ENCODE results near the gene LRCOL1.

LRCOL1 gene

DNA sequence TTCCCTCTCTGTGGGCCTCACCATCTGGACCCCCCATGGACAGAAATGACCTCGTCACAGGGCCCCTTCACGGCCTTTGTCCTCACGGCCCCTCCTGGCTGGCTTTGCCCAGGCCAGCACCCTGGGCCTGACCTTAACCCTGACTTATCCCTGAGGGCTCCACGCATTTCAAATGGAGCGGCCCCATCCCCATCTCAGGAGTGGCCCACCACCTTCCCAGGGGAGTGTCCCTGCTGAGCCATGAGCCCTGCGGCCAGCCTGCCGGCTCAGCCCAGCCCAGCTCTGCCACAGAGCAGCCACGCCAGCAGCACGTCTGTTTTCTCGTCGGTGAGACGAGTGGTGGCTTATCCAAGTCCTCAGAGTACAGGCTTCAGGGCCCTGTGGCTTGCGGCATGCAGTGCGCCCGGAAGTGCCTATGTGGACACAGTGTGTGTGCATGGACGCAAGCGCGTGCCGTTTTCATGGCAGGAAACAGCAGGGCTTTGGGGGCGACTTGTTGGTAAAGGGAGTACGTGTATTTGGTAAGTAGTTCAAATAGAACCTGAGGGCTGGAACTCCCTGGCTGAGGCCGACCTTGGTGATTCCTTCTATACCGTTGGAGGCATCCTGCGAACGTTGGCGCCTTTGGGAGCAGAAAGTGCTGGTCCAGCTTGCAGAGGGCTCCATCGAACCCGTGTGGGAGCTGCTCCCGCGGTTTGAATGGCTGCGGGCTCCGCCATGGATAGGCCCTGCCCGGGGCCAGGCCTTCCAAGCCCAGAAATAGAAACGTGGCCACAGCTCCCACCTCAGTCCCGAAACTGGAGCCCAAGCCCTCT is 52.1 kb downstream of the LRCOL1 start:
- no peak overlapping the region for H3K27ac ChIP-seq
- no peak overlapping the region for H3K4me3 ChIP-seq

DNA sequence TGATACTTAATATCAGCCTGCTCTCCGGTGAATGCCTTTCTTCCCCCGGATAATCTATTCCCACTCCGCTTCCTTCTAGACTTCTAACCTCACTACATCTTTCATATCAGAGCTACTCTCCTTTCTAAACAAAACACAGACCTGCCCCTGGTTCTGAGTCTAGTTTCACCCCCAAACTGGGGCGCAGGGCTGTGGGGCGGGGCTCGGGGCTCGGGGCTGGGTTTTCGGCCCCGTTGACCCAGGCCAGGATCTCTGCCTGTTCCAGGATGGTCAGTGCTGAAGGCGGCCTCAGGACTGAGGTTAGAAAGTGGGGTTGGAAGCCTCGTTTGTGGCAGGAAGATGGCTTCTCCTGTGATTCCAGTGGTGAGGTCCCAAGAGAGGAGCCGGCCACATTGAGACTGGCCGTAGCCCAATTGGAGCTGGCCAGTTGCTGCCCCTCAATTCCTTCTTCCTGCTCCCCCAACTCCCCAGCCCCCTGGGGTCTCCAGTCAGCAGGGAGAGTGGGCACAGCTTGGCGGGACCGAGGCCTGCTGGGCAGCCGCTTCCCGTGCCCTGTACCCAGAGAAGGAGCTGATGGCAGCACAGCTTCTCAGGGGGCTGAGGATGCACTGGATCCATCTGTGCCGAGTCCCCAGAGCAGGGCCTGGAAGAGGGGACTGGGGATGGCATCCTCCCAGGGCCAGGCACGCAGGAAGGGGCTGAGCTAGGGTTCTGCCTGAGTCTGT is 52.9 kb downstream of the LRCOL1 start:
- no peak overlapping the region for H3K4me3 ChIP-seq
- no peak overlapping the region for H3K27ac ChIP-seq

DNA sequence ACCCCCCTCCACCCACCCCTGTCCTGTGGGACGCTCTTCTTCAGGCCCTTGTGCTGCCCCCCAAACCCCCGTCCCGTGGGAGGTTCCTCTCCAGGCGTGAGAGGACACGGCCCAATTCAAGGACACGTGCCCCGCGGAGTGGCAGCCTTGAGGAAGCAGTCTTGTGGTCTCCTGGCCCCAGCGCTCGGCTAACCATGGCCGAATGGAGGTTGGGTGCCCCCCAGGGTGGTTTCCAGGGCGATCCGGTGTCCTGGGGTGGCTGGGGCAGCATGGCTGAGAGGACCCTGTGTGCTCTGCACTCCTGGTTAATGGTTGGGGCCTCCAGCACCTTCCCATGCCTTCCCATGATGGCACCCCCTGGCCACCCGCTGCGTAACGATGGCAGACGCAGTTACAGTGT is 53.6 kb downstream of the LRCOL1 start:
- no peak overlapping the region for H3K27ac ChIP-seq
- H3K4me3 ChIP-seq = no peak overlapping the region

DNA sequence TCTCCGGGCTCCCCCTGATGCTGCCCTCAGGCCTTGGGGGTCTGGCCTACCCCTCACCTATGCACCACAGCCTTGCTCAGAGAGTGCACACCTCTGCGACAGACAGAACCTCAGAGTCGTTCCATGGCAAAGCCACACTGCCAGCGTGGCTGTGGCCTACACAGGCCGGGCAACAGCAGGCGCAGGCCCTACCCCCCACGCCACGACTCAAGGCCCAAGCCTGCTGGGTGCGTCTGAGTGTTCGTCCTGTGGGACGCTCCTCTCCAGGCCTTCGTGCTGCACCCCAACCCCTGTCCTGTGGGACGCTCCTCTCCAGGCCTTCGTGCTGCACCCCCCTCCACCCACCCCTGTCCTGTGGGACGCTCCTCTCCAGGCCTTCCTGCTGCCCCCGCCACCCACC is 54.2 kb downstream of the LRCOL1 start:
- Histone ChIP-seq H3K27ac (no peak overlapping the region), H3K4me3 (no peak overlapping the region)

DNA sequence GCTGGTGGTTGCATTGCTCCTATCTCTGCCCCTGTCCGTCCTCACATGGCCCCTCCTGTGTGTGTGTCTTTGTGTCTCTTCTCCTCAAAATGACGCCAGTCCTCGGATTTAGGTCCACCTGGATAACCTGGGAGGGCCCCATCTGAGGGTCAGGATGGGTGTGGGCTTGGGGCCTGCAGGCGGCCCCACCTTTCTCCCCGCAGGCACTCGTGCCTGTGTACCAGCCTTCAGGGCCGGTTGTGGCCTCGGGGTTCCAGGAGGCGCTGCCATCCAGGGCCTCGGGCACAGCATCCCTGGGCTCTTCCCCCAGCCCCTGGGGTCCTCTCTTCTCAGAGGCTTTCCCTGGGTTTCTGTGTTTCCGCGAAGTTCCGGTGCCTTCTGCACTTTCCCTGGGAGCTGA is 54.7 kb downstream of the LRCOL1 start:
- Histone ChIP-seq H3K4me3 (no peak overlapping the region), H3K27ac (no peak overlapping the region)

DNA sequence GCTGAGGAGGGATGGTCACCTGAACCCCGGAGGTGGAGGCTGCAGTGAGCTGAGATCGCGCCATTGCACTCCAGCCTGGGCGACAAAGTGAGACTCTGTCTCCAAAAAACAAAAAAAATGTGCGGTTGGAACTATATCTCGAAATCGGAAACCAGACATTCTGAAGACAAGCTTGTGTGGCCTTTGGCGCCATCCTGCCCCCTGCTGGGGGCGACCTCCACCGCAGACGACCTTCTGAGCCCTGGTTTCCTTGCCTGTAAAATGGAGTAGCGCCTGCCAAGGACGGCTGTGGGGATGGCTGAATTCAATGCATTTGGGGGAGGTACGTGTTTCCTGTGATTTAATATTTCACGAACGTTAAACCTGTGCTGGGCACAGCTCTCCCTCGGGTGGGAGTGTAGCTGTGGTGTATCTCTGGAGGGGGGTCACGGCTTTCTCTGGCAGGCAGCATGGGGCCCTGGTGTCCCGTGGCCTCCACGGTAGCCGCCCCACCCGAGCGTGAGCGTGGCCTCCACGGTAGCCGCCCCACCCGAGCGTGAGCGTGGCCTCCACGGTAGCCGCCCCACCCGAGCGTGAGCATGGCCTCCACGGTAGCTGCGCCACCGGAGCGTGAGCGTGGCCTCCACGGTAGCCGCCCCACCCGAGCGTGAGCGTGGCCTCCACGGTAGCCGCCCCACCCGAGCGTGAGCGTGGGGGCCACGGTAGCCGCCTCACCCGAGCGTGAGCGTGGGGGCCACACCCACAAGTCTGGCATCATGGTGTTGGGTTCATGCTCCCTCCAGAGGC is 55.3 kb downstream of the LRCOL1 start:
- no peak overlapping the region for H3K27ac ChIP-seq
- no peak overlapping the region for H3K4me3 ChIP-seq
